ENCODE measurements around the gene OBSL1. TPM values are rescaled to one million over a fixed set of nuclear protein-coding genes. Genes with fewer than 3 reads are reported as not detected.
A peak's percentile ranks its signal among the peaks of the same experiment; 100 is the strongest.

OBSL1 gene
- polyA plus RNA-seq, 3 donors from 2014 or later = 0.53 TPM; not detected in 2

GRCh38 chr2:219521066-219521880 is 50.1 kb downstream of the OBSL1 start:
- H3K27me3 Mint-ChIP-seq (ENCODE audit: low read depth in 3 of 3) = peaks cover 13 to 28% (median 26%) of the 10 kb centered on the region in 3 donors
- H3K4me3 Mint-ChIP-seq = no peak overlapping the region
- DNase-seq = no peak
- H3K9me3 Mint-ChIP-seq = no peaks in the 10 kb centered on the region
- no peaks in the 10 kb centered on the region for H3K4me1 Mint-ChIP-seq
- no peak overlapping the region for H3K27ac Mint-ChIP-seq
- no peaks in the 10 kb centered on the region for H3K36me3 Mint-ChIP-seq

GRCh38 chr2:219520079-219520478 is 51.3 kb downstream of the OBSL1 start:
- Mint-ChIP-seq H3K4me1 (no peaks in the 10 kb centered on the region), H3K9me3 (no peaks in the 10 kb centered on the region), H3K36me3 (peaks cover 0 to 3% (median 0%) of the 10 kb centered on the region in 3 donors), H3K27me3 (ENCODE audit: low read depth in 3 of 3) (peaks cover 18 to 32% (median 26%) of the 10 kb centered on the region in 3 donors), H3K27ac (no peak overlapping the region), H3K4me3 (no peak overlapping the region)
- no peak for DNase-seq

DNA sequence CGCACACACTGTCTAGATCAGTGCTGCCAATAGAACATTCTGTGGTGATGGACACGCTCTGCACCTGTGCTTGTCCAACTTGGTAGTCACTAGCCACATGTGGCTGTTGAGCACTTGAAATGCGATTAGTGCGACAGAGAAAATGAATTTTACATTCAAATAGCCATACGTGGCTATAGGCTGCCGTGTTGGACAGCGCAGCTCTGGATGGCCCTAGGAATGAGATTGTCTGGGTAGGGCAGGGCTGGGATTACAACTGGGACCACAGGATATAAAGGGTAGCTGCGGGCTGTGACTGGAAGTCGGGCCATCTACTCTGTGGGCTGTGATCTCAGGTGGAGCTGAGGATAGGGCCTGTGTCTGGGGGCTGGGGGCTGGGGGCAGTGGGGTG is 51.8 kb downstream of the OBSL1 start:
- peaks cover 18 to 32% (median 28%) of the 10 kb centered on the region in 3 donors for H3K27me3 Mint-ChIP-seq (ENCODE audit: low read depth in 3 of 3)
- no peaks in the 10 kb centered on the region for H3K9me3 Mint-ChIP-seq
- no peak for DNase-seq
- no peak overlapping the region for H3K27ac Mint-ChIP-seq
- no peak overlapping the region for H3K4me3 Mint-ChIP-seq
- no peaks in the 10 kb centered on the region for H3K4me1 Mint-ChIP-seq
- peaks cover 0 to 3% (median 0%) of the 10 kb centered on the region in 3 donors for H3K36me3 Mint-ChIP-seq

DNA sequence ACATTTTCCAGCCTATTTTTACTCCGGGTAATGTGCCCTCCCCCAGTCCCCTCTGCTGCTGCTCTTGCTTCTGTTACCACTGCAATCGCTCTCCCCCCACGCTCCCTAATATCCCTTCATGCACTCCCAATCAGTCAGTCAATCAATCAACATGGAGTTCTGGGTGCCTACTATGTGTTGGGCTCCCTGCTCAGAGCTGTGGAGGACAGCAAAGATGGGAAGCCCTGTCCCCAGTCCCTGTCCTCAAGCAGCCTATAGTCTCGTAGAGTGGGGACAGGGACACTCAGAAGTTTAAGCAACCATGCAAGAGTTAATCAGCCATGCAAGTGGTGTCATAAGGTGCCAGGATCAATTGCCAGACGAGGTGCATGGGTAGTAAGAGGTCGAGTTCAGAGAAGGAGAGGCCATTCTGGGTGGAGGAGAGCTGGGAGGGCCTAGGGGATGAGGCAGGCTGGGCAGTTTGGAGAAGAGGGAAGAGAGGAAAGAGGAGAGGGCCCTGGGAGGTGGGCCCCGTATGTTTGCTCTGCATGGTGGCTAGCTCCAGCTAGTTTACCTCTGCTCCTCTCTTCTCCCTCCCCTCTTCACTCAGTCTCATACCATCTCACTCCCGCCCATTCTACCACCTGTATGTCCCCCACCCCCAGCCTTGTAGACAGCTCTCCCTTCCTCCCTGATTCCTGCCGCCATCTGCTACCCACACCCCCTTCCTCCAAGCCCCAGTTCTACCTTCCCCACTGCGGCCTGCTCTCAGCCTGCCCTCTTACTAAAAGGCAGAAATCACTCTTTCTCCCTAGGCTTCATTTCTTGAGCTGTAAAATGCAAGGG is 53.2 kb downstream of the OBSL1 start:
- Mint-ChIP-seq H3K4me3 (no peak overlapping the region), H3K36me3 (peaks cover 0 to 3% (median 0%) of the 10 kb centered on the region in 3 donors), H3K9me3 (peaks cover 0 to 3% (median 0%) of the 10 kb centered on the region in 6 donors), H3K27me3 (ENCODE audit: low read depth in 3 of 3) (peaks cover 18 to 30% (median 22%) of the 10 kb centered on the region in 3 donors), H3K27ac (no peak overlapping the region), H3K4me1 (no peaks in the 10 kb centered on the region)
- DNase-seq = no peak

DNA sequence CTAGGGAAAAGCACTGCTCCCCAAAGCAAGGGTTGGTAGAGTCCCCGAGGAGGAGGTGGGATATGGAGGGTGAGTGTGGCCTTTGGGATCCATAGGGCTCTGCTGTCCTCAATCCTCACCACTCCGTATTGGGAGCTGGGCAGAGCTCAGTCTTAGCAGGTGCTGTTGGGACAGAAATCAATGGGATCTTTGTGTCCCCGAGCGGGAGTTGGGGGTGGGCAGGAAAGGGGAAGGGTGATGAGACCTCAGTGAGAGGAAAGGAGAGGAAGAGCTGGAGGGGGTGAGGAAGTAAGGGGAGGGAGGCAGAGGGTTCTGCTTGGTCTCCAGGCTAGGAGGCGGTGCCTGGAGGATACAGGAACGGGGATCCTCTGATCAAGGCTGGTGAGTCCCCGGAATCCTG is 54.5 kb downstream of the OBSL1 start:
- H3K9me3 Mint-ChIP-seq = peaks cover 0 to 3% (median 0%) of the 10 kb centered on the region in 6 donors
- peaks cover 0 to 3% (median 0%) of the 10 kb centered on the region in 3 donors for H3K36me3 Mint-ChIP-seq
- no peak overlapping the region for H3K27ac Mint-ChIP-seq
- no peaks in the 10 kb centered on the region for H3K4me1 Mint-ChIP-seq
- no peak overlapping the region for H3K4me3 Mint-ChIP-seq
- no peak for DNase-seq
- peaks cover 20 to 25% (median 24%) of the 10 kb centered on the region in 3 donors for H3K27me3 Mint-ChIP-seq (ENCODE audit: low read depth in 3 of 3)

DNA sequence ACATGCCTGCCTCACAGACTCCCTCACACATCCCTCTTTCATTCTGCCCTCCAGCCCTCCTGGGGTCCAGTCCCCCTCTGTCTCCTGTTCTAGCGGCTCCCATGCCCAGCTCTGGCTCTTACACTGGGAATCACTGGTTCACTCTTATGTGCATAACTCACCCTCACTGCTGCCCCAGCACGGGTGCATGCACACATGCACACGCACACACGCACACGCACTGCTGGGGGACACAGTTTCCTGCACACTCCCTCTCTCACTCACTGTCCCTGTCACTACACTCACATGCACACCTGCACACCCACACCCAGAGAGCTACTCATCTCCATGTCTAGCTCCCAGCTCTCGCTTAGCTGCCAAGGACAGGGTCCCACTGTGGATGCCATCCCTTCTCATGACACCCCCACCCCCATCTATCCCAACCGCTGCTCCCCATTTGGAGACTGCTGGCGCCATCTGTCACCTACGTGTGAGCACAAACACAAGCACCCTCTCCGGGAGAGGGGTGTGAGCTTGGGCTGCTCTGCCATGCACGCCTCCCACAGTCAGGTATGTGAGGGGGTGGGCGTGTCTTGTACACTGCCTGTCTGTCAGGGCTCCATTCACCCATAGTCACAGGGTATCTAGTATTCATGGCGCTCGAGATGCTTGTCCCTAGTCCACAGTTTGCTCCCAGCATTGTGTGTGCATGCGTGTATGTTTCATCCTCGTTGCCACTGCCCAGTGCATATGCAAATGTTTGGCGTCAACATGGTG is 55.3 kb downstream of the OBSL1 start:
- H3K9me3 Mint-ChIP-seq = peaks cover 0 to 3% (median 0%) of the 10 kb centered on the region in 6 donors
- H3K4me3 Mint-ChIP-seq = no peak overlapping the region
- H3K4me1 Mint-ChIP-seq = no peaks in the 10 kb centered on the region
- peaks cover 0 to 3% (median 0%) of the 10 kb centered on the region in 3 donors for H3K36me3 Mint-ChIP-seq
- peaks cover 20 to 24% (median 22%) of the 10 kb centered on the region in 3 donors for H3K27me3 Mint-ChIP-seq (ENCODE audit: low read depth in 3 of 3)
- no peak overlapping the region for H3K27ac Mint-ChIP-seq
- DNase-seq = no peak

GRCh38 chr2:219514836-219515235 is 56.5 kb downstream of the OBSL1 start:
- Mint-ChIP-seq H3K4me3 (no peak overlapping the region), H3K36me3 (peaks cover 0 to 3% (median 0%) of the 10 kb centered on the region in 3 donors), H3K9me3 (peaks cover 0 to 3% (median 0%) of the 10 kb centered on the region in 6 donors)

GRCh38 chr2:219514196-219514761 is 57.1 kb downstream of the OBSL1 start, which contains the start of gene ASIC4:
Gene ASIC4, plus strand, starts transcription at chr2:219514482. Its CDS starts 243 bp downstream, at chr2:219514725.
- H3K9me3 Mint-ChIP-seq = peaks cover 0 to 3% (median 0%) of the 10 kb centered on the region in 6 donors
- peaks cover 0 to 3% (median 0%) of the 10 kb centered on the region in 3 donors for H3K36me3 Mint-ChIP-seq
- no peak for DNase-seq
- peak within 1 kb of the TSS in 1 of 5 donors; percentile 33 for H3K4me3 Mint-ChIP-seq
- peaks cover 21 to 31% (median 24%) of the 10 kb centered on the region in 3 donors for H3K27me3 Mint-ChIP-seq (ENCODE audit: low read depth in 3 of 3)
- H3K4me1 Mint-ChIP-seq = peaks cover 9 to 10% of the 10 kb centered on the region in 2 donors
- H3K27ac Mint-ChIP-seq = no peak within 1 kb of the TSS

More at GRCh38 chr2:219514836-219515235, 56.5 kb downstream of the OBSL1 start:
- Mint-ChIP-seq H3K4me1 (peaks cover 5% of the 10 kb centered on the region in 2 donors), H3K27ac (no peak overlapping the region), H3K27me3 (ENCODE audit: low read depth in 3 of 3) (peaks cover 22 to 28% (median 26%) of the 10 kb centered on the region in 3 donors)
- no peak for DNase-seq

DNA sequence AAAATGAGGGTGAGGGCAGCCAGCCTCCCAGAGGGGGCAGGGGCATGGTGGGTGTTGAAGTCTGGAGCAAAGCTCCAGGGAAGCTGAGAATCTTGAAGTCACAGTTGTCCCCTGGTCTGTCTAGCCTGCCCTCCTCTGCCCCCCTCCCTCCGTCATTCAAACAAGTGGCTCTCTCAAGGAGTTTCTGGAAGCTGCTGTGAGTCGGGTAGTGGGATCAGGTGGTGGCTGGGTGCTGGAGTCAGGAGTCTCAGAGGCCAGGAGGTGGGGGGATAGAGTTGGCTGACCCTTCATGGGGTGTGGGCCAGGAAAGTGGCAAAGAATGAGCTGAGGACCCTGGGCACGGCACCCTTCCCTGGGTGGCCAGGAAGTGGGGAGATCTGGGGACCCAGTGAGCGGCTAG is 57.6 kb downstream of the OBSL1 start:
- Mint-ChIP-seq H3K9me3 (peaks cover 0 to 3% (median 0%) of the 10 kb centered on the region in 6 donors), H3K4me3 (no peak overlapping the region), H3K4me1 (peaks cover 9 to 10% of the 10 kb centered on the region in 2 donors), H3K27me3 (ENCODE audit: low read depth in 3 of 3) (peaks cover 19 to 31% (median 21%) of the 10 kb centered on the region in 3 donors), H3K36me3 (peaks cover 0 to 3% (median 0%) of the 10 kb centered on the region in 3 donors), H3K27ac (no peak overlapping the region)
- no peak for DNase-seq

DNA sequence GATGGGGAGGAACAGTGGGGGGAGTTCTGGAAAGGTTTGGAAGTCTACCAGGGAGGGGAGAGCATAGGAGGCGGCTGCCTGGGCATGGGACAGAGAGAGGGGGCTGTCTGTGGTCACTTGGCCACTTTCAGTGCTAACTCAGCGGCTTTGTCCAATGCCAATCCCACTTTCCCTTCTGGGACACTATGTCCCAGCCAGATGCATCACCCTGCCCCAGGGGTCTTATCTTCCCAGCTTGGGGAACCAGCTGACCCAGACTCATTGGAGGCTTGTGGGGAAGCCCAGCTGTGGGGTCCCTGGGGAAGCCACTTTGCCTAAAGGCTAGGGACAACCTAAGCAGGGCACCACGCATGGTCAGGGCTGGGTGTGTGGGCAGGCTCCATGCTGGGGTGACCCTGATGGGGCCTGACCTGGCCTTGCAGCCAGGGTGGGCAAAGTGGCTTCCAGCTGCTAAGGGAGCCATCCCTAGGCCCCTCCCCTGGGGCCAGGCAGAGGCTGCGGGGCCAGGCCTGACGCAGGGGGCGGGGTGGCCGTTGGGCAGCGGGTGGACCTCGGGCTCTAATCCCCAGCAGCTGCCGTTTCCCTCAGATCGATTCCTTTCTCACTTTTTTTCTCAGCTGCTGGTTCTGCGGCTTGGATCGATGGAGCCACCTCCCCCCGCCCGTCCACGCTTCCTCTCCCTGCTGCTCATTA is 58.7 kb downstream of the OBSL1 start:
- peaks cover 9 to 10% of the 10 kb centered on the region in 2 donors for H3K4me1 Mint-ChIP-seq
- H3K4me3 Mint-ChIP-seq = no peak overlapping the region
- no peak overlapping the region for H3K27ac Mint-ChIP-seq
- peaks cover 0 to 3% (median 0%) of the 10 kb centered on the region in 6 donors for H3K9me3 Mint-ChIP-seq
- peaks cover 14 to 31% (median 19%) of the 10 kb centered on the region in 3 donors for H3K27me3 Mint-ChIP-seq (ENCODE audit: low read depth in 3 of 3)
- DNase-seq = no peak
- H3K36me3 Mint-ChIP-seq = peaks cover 0 to 3% (median under 1%) of the 10 kb centered on the region in 3 donors

DNA sequence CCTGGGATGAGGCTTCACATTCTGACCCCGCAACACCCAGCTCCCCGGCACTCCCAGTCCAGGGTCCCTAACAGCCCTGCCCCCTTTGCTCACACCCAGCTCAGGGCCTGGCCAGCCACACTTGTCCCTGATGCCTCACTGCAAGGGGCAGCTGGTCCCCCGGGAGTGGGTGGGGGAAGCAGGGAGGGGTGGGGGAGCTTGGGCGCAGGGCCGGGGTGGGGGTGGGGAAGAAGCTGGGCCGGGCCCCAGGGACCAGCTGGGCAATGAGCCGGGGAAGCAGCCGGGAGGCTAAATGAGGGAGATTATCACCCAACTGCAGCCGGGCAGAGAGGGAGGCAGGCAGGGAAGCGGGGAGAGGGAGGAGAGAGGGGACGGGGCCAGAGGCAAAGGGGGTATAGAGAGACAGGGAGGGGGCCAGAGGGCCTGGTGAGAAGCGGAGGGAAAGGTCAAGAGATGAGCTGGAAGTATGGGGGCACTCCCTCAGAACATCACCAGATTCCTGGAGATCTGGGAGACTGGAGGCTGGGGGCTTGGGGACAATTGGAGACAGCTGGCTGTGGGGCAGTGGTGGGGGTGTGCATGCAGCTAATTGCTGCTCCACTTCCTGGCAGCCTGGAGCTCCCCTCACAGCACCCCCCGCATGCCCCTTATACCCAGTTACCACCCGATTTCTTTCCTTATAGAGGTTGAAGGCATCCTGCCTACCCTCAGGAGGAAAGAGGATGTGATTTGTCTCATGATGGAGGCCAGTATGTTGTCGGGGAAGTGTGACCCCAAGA is 59.6 kb downstream of the OBSL1 start:
- no peak overlapping the region for H3K27ac Mint-ChIP-seq
- no peak for DNase-seq
- peaks cover 0 to 3% (median 0%) of the 10 kb centered on the region in 6 donors for H3K9me3 Mint-ChIP-seq
- H3K4me1 Mint-ChIP-seq = peaks cover 9 to 10% of the 10 kb centered on the region in 2 donors
- peaks cover 2 to 6% (median 3%) of the 10 kb centered on the region in 3 donors for H3K36me3 Mint-ChIP-seq
- no peak overlapping the region for H3K4me3 Mint-ChIP-seq
- peaks cover 14 to 28% (median 19%) of the 10 kb centered on the region in 3 donors for H3K27me3 Mint-ChIP-seq (ENCODE audit: low read depth in 3 of 3)
